HG03460 (cell line): ENCODE data around the gene MRPL55.

ENCODE experiments used
- ATAC-seq: cut with Tn5 transposase; IDR thresholded peaks from one replicate; pipeline ENCODE4 v1.9.1; 2021; ENCODE audit not compliant: unreplicated experiment

The MRPL55 gene

DNA sequence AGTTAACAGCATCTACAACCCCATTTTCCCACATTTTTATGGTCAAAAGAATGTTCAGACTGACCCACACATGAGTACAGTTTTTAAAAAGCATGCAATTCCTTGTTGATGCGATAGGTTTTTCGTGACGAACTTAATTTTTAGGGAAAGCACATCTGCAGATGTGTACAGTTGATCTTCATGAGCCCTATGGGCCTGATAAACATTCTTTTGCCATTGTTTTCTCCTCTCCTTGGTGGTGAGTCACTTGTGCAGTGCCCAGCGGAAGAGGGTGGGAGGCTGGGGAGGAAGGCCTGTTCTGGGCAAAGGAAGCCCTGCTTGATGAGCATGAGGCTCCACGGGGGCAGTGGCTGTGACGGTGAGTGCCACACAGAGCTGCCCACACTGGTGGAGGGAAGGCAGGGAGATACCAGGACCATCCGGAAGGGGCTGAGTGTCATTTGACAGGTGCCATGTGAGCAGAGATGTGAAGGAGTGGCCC is 21.3 kb downstream of the MRPL55 start:
- no peak for ATAC-seq

- ATAC-seq, result no peak
Measured at GRCh38 chr1:228085287-228085951, 23.7 kb downstream of the MRPL55 start.

GRCh38 chr1:228084797-228085196 is 24.3 kb downstream of the MRPL55 start:
- ATAC-seq, result no peak

- no peak for ATAC-seq
Measured at GRCh38 chr1:228084325-228084724, 24.8 kb downstream of the MRPL55 start.

DNA sequence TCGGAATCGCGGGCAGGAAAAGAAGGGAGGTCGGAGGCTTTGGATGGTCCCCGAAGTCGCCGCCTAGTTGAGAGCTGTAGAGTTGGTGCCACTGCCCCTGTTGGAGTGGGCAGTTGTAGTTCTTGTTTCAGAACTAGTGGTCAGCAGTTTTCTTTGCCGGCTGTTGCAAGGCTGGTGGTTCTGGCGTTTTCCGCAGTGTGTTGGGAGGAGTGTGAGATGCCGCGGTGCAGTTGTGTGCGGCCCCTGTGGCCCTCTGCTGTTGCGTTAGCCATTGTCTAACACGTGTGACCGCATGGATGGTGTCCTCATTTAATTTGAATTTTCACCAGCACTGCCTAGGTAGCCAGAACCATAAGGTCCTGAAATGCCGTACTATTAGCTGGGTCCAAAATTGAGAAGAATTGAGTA is 25.2 kb downstream of the MRPL55 start:
- ATAC-seq, result no peak

DNA sequence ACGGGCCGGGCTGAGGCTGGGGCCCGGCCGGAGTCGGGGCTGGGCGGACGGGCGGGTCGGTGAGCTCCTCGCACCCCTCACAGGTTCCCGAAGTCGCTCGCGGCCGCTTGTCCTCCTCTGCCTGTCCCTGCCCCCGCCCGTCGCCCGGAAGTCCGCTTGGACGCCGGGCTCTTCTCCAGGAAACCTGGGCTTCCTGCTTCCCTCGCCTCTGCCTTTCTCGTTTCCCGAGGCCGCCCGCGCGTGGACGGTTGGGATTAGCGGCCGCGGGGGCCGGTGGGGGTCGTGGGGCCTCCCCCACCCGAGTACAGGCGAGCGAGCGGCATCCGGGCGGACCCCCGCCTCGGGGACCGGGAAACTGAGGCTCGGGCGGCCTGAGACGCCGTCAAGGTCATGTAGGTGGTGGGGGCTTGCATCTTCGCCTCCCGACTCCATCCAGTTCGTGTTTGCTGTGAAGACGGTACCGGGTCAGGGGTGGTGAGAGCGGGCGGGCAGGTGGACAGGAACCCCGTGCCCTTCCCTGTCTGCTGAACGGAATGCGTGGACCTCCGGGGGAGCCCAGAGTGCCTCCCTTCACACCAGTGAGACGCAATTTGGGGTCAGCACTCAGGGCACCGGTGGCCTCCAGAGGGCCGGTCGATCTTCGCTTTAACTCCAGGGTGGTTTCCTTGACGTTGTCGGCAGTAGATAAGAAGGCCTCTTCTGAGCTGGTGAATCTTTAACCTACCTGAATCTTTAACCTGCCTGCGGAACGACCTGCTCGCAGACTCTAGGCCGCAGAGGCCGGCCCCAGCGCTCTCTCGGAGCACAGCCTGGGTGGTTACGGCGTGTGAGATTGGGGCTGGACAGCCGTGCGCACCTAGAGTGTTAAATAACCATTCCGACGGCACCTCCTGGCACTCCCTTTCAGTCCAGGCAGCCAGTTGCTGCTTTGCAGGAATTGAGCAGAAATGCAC is 25.9 kb downstream of the MRPL55 start:
- ATAC-seq, result peak; percentile 24

- peak; percentile 69 for ATAC-seq
Measured at GRCh38 chr1:228082214-228082917, 26.7 kb downstream of the MRPL55 start, which contains the start of gene ARF1. Gene ARF1, plus strand, starts transcription at chr1:228082708. Its CDS starts 14,407 bp downstream, at chr1:228097115.

DNA sequence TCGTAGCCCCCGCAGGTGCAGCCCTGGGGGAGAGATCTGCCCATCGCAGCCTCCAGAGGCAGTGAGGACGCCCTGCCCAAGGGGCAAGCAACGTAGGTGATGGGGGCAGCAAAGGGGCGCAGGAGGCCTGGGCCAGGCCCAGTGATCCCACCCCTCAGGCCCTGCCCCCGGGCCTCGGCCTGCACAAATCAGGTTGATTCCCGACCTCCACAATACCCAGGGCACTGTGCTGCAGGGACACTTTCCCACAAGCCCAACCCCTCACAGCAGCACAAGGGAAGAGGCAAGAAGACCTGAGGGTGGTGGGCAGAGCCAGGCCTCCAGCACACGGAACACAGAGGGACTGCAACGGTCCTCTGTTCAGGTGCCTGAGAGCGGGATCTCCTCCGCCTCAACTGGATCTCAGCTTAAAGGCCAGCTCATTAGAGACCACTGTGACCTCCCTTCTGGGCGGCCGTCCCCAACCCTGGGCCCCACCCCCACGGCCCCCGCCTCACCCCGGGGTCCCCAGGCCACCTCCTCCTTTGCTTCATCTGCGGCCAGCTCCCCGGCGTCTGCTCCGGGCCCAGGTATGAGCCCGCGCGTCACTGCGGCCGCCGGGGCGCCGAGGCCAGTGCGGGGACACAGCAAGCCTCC is 27.4 kb downstream of the MRPL55 start:
- ATAC-seq, result peak; percentile 34

- no peak for ATAC-seq
Measured at GRCh38 chr1:228081144-228081543, 28.0 kb downstream of the MRPL55 start.

GRCh38 chr1:228079601-228080263 is 29.4 kb downstream of the MRPL55 start:
- ATAC-seq, result no peak

DNA sequence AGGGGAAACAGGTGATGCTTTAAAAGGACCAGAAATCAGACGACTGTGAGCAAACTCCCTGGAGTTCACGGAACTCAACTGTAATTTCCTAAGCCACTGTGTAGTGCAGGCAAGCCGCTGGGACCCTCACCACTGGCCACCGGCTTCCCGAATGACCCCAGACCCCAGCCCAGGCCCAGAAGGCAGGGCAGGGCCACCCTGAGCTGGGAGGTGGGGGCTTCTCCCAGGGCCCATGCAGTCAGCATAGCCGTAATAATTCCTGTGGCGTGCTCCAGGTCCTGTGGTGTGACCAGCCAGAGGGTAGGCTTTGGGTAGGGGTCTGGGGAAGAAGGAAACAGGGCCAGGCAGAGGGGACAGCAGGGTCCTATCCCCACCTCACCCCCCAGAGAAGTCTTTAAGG is 30.1 kb downstream of the MRPL55 start:
- no peak for ATAC-seq

- no peak for ATAC-seq
Measured at GRCh38 chr1:228077565-228078330, 31.4 kb downstream of the MRPL55 start.

- ATAC-seq, result no peak
Measured at GRCh38 chr1:228076796-228077430, 32.2 kb downstream of the MRPL55 start.

GRCh38 chr1:228075801-228076271 is 33.3 kb downstream of the MRPL55 start:
- ATAC-seq, result no peak

DNA sequence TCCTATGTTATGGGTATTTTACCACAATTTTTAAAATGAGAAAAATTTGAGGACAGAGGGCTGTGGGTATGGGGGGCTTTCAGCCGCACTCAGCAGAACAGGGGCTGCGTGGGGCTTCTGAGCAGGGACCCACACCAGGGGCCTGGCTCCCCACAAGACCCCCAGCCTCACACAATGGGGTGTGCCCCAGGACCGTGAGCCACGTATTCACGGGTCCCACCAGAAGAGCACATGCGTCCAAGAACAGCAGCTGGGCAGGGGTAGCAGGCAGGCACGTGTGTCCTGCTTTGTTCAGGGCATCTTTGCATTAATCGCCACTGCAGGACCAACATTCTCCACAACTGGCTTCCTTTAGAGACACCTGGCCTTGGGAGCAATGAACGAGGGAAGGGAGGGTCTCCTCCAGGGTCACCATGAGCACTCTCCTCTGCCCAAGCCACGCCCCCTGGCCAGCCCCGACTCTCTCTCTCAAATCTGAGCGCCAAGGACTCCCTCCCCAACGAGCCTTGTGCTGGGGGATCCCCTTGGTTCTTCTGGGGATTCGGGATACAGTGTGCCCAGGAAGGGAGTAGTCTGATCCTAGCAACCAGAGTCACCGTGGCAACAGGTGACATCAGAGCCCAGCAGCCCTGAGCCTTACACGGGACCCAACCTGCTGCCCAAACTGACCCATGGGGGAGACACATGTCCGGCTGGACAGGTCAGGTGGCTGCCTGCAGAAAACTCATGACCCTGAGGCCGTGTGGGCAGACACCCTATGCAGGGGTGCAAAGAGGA is 34.0 kb downstream of the MRPL55 start:
- no peak for ATAC-seq

DNA sequence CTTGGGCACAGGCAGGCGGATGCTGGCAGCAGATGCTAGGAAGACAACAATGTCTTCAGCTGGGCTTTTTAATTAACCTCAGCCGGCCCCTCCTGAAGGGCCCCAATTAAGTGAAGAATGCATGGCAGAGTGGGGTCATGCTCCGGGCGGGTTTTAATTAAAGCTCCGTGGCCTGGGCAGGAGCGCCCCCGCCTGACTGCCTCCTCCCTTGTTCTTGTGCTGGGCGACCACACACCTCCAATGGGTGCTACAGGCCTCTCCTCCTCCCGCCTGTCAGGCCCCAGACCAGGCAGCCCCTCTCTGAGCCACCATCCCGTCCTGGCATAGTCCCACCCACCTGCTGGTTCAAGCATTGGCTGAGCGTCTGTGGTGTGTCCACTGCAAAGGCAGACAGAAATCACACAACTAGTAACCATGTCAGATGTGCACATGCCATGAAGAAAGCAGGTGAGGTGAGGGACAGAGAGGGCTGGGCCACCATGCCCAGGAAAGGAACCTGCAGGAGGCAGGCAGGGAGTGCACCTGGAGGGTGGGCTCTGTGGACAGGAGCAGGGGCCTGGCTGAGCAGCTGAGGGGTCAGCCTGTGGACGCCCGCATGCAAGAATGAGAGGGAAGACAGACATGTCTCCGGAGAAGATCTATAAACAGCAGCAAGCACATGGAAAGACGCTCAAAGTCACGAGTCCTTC is 35.1 kb downstream of the MRPL55 start:
- no peak for ATAC-seq

DNA sequence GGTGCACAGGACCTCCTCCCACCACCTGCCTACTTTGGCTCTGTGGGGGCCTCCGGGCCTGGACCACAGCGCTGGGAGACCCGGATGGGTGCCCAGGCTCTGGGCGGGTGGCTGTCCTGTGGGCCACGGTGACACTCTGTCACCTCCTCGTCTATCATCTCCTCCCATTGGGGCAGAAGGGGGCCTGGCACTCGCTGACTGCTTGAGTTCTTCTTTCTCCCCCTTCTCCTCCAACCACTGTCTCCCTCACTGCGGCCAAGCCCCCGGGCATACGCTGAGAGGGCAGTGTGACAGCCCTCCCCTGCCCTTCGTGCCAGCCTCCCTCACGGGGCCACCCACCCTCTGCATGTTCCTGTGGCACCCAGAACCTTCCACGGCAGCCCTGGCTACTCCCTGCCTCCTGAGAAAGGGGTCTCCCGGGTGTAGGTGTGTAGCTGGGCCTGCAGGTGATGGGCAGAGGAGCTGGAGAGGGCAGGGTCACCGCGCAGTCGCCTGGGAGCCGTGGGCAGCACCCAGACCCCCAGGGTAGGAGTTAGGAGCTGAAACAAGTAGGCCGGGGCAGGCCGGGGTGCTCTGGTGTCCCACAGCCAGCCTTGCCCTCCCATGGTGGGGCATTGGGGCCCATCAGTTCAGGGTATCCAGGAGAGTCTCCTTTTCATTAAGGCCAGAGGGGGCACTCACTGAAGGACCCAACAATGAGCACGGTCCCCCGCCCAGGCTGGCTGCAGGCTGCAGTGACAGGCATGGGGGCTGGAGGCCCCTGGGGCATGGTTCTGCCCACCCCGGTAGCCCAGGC is 35.8 kb downstream of the MRPL55 start:
- ATAC-seq, result no peak
